ENCODE measurements around the gene USP12. TPM values are rescaled to one million over a fixed set of nuclear protein-coding genes. Genes with fewer than 3 reads are reported as not detected.
A peak's percentile ranks its signal among the peaks of the same experiment; 100 is the strongest.
"Not testable (repeated sequence)": the region's sequence is repeated elsewhere in the genome, so short reads cannot be mapped to it uniquely, and the experiment has no call there.

Gene USP12
- total RNA-seq, 1 donor from 2014 or later = 32.3 TPM

GRCh38 chr13:27118428-27119054 is 53.1 kb downstream of the USP12 start:
- DNase-seq = no peak

GRCh38 chr13:27117952-27118351 is 53.7 kb downstream of the USP12 start:
- peak; percentile 14 for DNase-seq

GRCh38 chr13:27117158-27117557 is 54.5 kb downstream of the USP12 start:
- DNase-seq = no peak

- no peak for DNase-seq
These were observed 58.2 kb downstream of the USP12 start for GRCh38 chr13:27113436-27113835.

- no peak for DNase-seq
These were observed 59.6 kb downstream of the USP12 start for GRCh38 chr13:27112006-27112405.

GRCh38 chr13:27110056-27110746 is 61.4 kb downstream of the USP12 start:
- DNase-seq = no peak

GRCh38 chr13:27106144-27106543 is 65.5 kb downstream of the USP12 start:
- DNase-seq = no peak

- DNase-seq = no peak
These were observed 67.0 kb downstream of the USP12 start for GRCh38 chr13:27104606-27105005.

- no peak for DNase-seq
These were observed 69.8 kb downstream of the USP12 start for GRCh38 chr13:27101847-27102246.

- DNase-seq = no peak
These were observed 70.3 kb downstream of the USP12 start for GRCh38 chr13:27101289-27101688.

GRCh38 chr13:27097691-27098090 is 73.9 kb downstream of the USP12 start:
- no peak for DNase-seq

- no peak for DNase-seq
These were observed 80.2 kb downstream of the USP12 start for GRCh38 chr13:27091451-27091850.

GRCh38 chr13:27088619-27089018 is 83.0 kb downstream of the USP12 start:
- no peak for DNase-seq

- peak; percentile 48 for DNase-seq
These were observed 84.9 kb downstream of the USP12 start for GRCh38 chr13:27086599-27087265.

- DNase-seq = no peak
These were observed 88.4 kb downstream of the USP12 start for GRCh38 chr13:27083183-27083582.

- DNase-seq = no peak
These were observed 89.5 kb downstream of the USP12 start for GRCh38 chr13:27081893-27082679.

- no peak for DNase-seq
These were observed 91.3 kb downstream of the USP12 start for GRCh38 chr13:27080018-27080948.

GRCh38 chr13:27079421-27079958 is 92.1 kb downstream of the USP12 start:
- no peak for DNase-seq

- no peak for DNase-seq
These were observed 94.2 kb downstream of the USP12 start for GRCh38 chr13:27077451-27077850.

GRCh38 chr13:27076421-27076820 is 95.2 kb downstream of the USP12 start:
- DNase-seq = no peak

GRCh38 chr13:27073186-27073585 is 98.4 kb downstream of the USP12 start:
- DNase-seq = no peak

- DNase-seq = not testable (repeated sequence)
These were observed 105.5 kb downstream of the USP12 start for GRCh38 chr13:27066123-27066522.

All from dermis blood vessel endothelial cell (primary cell).